Upper lobe of left lung (tissue), 6 donors: ENCODE results near the gene SND1. TPM values are rescaled to one million over a fixed set of nuclear protein-coding genes. Genes with fewer than 3 reads are reported as not detected.

Experiments used
- ATAC-seq, 2 donors: fragments of 200-7000 bp; cut with Tn5 transposase; one replicate each; pipeline ENCODE4 v1.9.1; 2022; ENCODE audit warnings: mild to moderate bottlenecking in 2 of 2, moderate library complexity in 2 of 2; ENCODE audit not compliant: low FRiP score in 2 of 2
- DNase-seq, 2 donors: peaks; one replicate each; pipeline ENCODE4 v3.0.0-alpha.2; 2019 to 2020
- H3K27ac ChIP-seq, 4 donors: fragments of 200-600 bp; sonication (generic); one replicate each; pipeline ENCODE4 v1.5.1; 2016 to 2019
- H3K27me3 ChIP-seq, 4 donors: fragments of 200-600 bp; sonication (generic); one replicate each; pipeline ENCODE4 v1.5.1; 2017 to 2019
- H3K36me3 ChIP-seq, 4 donors: fragments of 200-600 bp; sonication (generic); one replicate each; pipeline ENCODE4 v1.5.1; 2016 to 2019
- H3K4me1 ChIP-seq, 4 donors: fragments of 200-600 bp; sonication (generic); one replicate each; pipeline ENCODE4 v1.5.1; 2018 to 2019
- H3K4me3 ChIP-seq, 4 donors: fragments of 200-600 bp; sonication (generic); one replicate each; pipeline ENCODE4 v1.5.1; 2017 to 2019; ENCODE audit warnings: mild to moderate bottlenecking in 2 of 4, moderate library complexity in 1 of 4
- H3K9me3 ChIP-seq, 4 donors: fragments of 200-600 bp; sonication (generic); one replicate each; pipeline ENCODE4 v1.5.1; 2018 to 2019
- EP300 ChIP-seq, 4 donors: sonication (generic); formaldehyde crosslinking; IDR thresholded peaks; one replicate each; pipeline ENCODE4 v1.5.1; 2017; ENCODE audit warnings: antibody characterized with exemption in 4 of 4, control low read depth in 2 of 4
- POLR2A ChIP-seq, 4 donors: fragments of 450-650 bp; IDR thresholded peaks; one replicate each; pipeline ENCODE4 v1.5.1; 2016 to 2017; ENCODE audit warnings: antibody characterized with exemption in 4 of 4, mild to moderate bottlenecking in 2 of 4
- POLR2AphosphoS5 ChIP-seq, 2 donors: sonication (generic); formaldehyde crosslinking; IDR thresholded peaks; one replicate each; pipeline ENCODE4 v1.5.1; 2017; ENCODE audit warnings: antibody characterized with exemption in 2 of 2
- WGBS, 2 donors: methylation state at CpG; one replicate each; pipeline ENCODE4 v1.1.5; 2017 to 2018; 5-methylcytosine and 5-hydroxymethylcytosine counted together
- total RNA-seq, 6 donors: library from RNA; depleted of rRNA in 4 of 6; stranded (reverse); fragments of >200 nt in 4 of 6; gene quantifications; one replicate each; pipeline versions ENCODE4 v1.1.0 to v1.2.1, GENCODE V29; 2016 to 2021
- TF ChIP-seq, protein P1 (sequence below), 6 experiments: fragments of 450-650 bp in 4 of 6; fragments of 200-600 bp in 2 of 6; sonication (generic) in 2 of 6; IDR thresholded peaks; one replicate each; pipeline ENCODE4 v1.5.1; 2016 to 2019; ENCODE audit warnings: antibody characterized with exemption in 6 of 6
- donor health status: DM: no; HTN: no; CAD: no; lungs with moderate emphysema.
- donor health status: DM: no; HTN: yes; CAD: no; lungs with severe emphysema.

SND1 gene
- total RNA-seq, 6 donors from 2014 or later, result 107 to 167 (median 121) TPM

GRCh38 chr7:127620406-127621233 is 31.4 kb upstream of the SND1 start:
- peaks cover 0 to 6% (median 0%) of the 10 kb centered on the region in 4 donors for H3K4me1 ChIP-seq
- ATAC-seq (peak in 1 of 2 donors; percentile 23), DNase-seq (no peak)
- no peak overlapping the region for H3K4me3 ChIP-seq
- no peaks in the 10 kb centered on the region for H3K9me3 ChIP-seq
- H3K36me3 ChIP-seq, result no peaks in the 10 kb centered on the region
- 3 to 5% methylated on average over 22 of the region's 24 CpGs for whole genome bisulfite sequencing, 2 donors
- TF ChIP-seq, protein P1, sequence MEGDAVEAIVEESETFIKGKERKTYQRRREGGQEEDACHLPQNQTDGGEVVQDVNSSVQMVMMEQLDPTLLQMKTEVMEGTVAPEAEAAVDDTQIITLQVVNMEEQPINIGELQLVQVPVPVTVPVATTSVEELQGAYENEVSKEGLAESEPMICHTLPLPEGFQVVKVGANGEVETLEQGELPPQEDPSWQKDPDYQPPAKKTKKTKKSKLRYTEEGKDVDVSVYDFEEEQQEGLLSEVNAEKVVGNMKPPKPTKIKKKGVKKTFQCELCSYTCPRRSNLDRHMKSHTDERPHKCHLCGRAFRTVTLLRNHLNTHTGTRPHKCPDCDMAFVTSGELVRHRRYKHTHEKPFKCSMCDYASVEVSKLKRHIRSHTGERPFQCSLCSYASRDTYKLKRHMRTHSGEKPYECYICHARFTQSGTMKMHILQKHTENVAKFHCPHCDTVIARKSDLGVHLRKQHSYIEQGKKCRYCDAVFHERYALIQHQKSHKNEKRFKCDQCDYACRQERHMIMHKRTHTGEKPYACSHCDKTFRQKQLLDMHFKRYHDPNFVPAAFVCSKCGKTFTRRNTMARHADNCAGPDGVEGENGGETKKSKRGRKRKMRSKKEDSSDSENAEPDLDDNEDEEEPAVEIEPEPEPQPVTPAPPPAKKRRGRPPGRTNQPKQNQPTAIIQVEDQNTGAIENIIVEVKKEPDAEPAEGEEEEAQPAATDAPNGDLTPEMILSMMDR (IDR thresholded peaks at IDR 0.05), result no peak
- TF ChIP-seq EP300 (IDR thresholded peaks at IDR 0.05) (no peak), POLR2AphosphoS5 (IDR thresholded peaks at IDR 0.05) (no peak), POLR2A (IDR thresholded peaks at IDR 0.05) (no peak)
- peaks cover 0 to 14% (median 5%) of the 10 kb centered on the region in 4 donors for H3K27me3 ChIP-seq
- H3K27ac ChIP-seq, result no peak overlapping the region

GRCh38 chr7:127625331-127625730 is 26.7 kb upstream of the SND1 start:
- H3K27ac ChIP-seq, result no peak overlapping the region
- TF ChIP-seq, protein P1 (IDR thresholded peaks at IDR 0.05), result no peak
- TF ChIP-seq EP300 (IDR thresholded peaks at IDR 0.05) (no peak), POLR2AphosphoS5 (IDR thresholded peaks at IDR 0.05) (no peak), POLR2A (IDR thresholded peaks at IDR 0.05) (no peak)
- H3K9me3 ChIP-seq, result no peaks in the 10 kb centered on the region
- no peak for DNase-seq
- H3K36me3 ChIP-seq, result no peaks in the 10 kb centered on the region
- H3K27me3 ChIP-seq, result peaks cover 0 to 7% (median 0%) of the 10 kb centered on the region in 4 donors
- peaks cover 0 to 10% (median 0%) of the 10 kb centered on the region in 4 donors for H3K4me1 ChIP-seq
- no peak overlapping the region for H3K4me3 ChIP-seq
- ATAC-seq, result no peak

DNA sequence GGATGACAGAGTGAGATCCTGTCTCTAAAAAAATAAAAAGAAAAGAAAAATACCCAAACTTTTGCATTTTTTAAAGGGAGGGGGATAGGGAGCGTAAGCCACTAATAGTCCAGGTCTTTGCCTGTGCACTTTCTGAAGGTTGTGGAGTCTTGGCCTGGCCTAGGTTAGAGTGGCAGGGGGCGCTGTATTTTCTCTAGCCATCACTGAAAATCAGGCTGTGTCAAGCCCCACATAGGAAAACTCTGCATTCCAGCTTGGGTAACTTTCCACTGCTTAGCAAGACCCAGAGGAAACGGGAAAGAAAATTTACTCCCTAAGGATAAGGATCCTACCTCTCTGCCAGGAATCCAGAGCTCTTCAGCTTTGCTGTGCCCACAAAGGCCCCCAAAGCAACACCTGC is 23.5 kb upstream of the SND1 start:
- DNase-seq, result no peak
- TF ChIP-seq POLR2A (IDR thresholded peaks at IDR 0.05) (no peak), POLR2AphosphoS5 (IDR thresholded peaks at IDR 0.05) (no peak), EP300 (IDR thresholded peaks at IDR 0.05) (no peak)
- TF ChIP-seq, protein P1 (IDR thresholded peaks at IDR 0.05), result no peak
- Histone ChIP-seq H3K9me3 (no peaks in the 10 kb centered on the region), H3K4me1 (peaks cover 0 to 3% (median 0%) of the 10 kb centered on the region in 4 donors), H3K4me3 (no peak overlapping the region), H3K27me3 (no peaks in the 10 kb centered on the region), H3K36me3 (no peaks in the 10 kb centered on the region), H3K27ac (no peak overlapping the region)
- WGBS, 2 donors, result 70 to 74% methylated on average over 3 of the region's 3 CpGs
- no peak for ATAC-seq

- DNase-seq (peak in 1 of 2 donors; percentile 41), ATAC-seq (peak in 1 of 2 donors; percentile 48)
- Histone ChIP-seq H3K4me3 (no peak overlapping the region), H3K36me3 (no peaks in the 10 kb centered on the region), H3K9me3 (no peaks in the 10 kb centered on the region), H3K27me3 (no peaks in the 10 kb centered on the region), H3K27ac (no peak overlapping the region), H3K4me1 (peaks cover 0 to 3% (median 0%) of the 10 kb centered on the region in 4 donors)
- WGBS, 2 donors, result 13 to 22% methylated on average over 4 to 5 of the region's 5 CpGs
- TF ChIP-seq, protein P1 (IDR thresholded peaks at IDR 0.05), result peak in 2 of 6 experiments; percentile 20 to 34
- TF ChIP-seq POLR2A (IDR thresholded peaks at IDR 0.05), result no peak
These were observed 22.6 kb upstream of the SND1 start for GRCh38 chr7:127629268-127629854.
